Ureter (tissue), 1 donor: Measurements from ENCODE around the gene CTSW. TPM values are rescaled to one million over a fixed set of nuclear protein-coding genes. Genes with fewer than 3 reads are reported as not detected.

Experiments
- DNase-seq: peaks from one replicate; pipeline ENCODE4 v3.0.0-alpha.2; 2020; ENCODE audit warnings: low spot score
- total RNA-seq: library from RNA; stranded (reverse); gene quantifications from one replicate; pipeline ENCODE4 v1.2.4, GENCODE V29; 2023
- donor health status: DM: yes; HTN: yes; CAD: no.

Gene CTSW
- total RNA-seq, 1 donor from 2014 or later: 5.7 TPM

- no peak for DNase-seq
These were observed 48.3 kb downstream of the CTSW start for GRCh38 chr11:65927904-65928397.

- DNase-seq: no peak
These were observed 49.0 kb downstream of the CTSW start for GRCh38 chr11:65928667-65929066.

GRCh38 chr11:65931773-65932557 is 52.3 kb downstream of the CTSW start:
- DNase-seq: no peak

DNA sequence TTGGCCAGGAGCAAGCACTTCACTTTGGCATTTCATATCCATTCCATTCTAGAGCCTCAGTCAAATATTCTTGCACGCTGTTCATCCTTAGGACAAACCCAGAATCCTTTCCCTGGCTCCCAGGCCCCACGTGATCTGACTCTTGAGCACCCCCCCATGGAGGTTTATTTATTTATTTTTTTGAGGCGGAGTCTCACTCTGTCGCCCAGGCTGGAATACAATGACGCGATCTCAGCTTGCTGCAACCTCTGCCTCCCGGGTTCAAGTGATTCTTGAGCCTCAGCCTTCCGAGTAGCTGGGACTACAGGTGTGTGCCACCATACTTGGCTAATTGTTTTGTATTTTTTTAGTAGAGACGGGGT is 52.9 kb downstream of the CTSW start:
- no peak for DNase-seq

Other genes with a start within 250 kb of the CTSW start
- gene SIPA1, start 241.7 kb upstream of the CTSW start, total RNA-seq: 40.3 TPM
- gene RELA, start 216.9 kb upstream of the CTSW start, total RNA-seq: 97.9 TPM
- 74.8 TPM for gene KAT5, start 167.6 kb upstream of the CTSW start, total RNA-seq
- gene RNASEH2C, start 159.0 kb upstream of the CTSW start, total RNA-seq: 29.8 TPM
- gene AP5B1, start 98.9 kb upstream of the CTSW start, total RNA-seq: 13.5 TPM
- gene OVOL1, start 92.8 kb upstream of the CTSW start, total RNA-seq: 25.8 TPM
- 2.6 TPM for gene SNX32, start 45.9 kb upstream of the CTSW start, total RNA-seq
- 887 TPM for gene CFL1, start 21.7 kb upstream of the CTSW start, total RNA-seq
- gene MUS81, start 19.4 kb upstream of the CTSW start, total RNA-seq: 61.7 TPM
- 60.0 TPM for gene EFEMP2, start 7.0 kb upstream of the CTSW start, total RNA-seq
- gene FIBP, start 8.6 kb downstream of the CTSW start, total RNA-seq: 60.2 TPM
- 20.5 TPM for gene CCDC85B, start 10.8 kb downstream of the CTSW start, total RNA-seq
- 4.5 TPM for gene FOSL1, start 20.6 kb downstream of the CTSW start, total RNA-seq
- 28.9 TPM for gene C11orf68, start 39.2 kb downstream of the CTSW start, total RNA-seq
- 54.0 TPM for gene DRAP1, start 39.6 kb downstream of the CTSW start, total RNA-seq
- 0.68 TPM for gene TSGA10IP, start 65.6 kb downstream of the CTSW start, total RNA-seq
- 48.6 TPM for gene SART1, start 81.9 kb downstream of the CTSW start, total RNA-seq
- 28.7 TPM for gene EIF1AD, start 122.3 kb downstream of the CTSW start, total RNA-seq
- 192 TPM for gene BANF1, start 122.7 kb downstream of the CTSW start, total RNA-seq
- gene CST6, start 132.2 kb downstream of the CTSW start, total RNA-seq: 1.1 TPM
- gene CATSPER1, start 146.6 kb downstream of the CTSW start, total RNA-seq: not detected
- gene GAL3ST3, start 169.3 kb downstream of the CTSW start, total RNA-seq: not detected
- gene SF3B2, start 172.5 kb downstream of the CTSW start, total RNA-seq: 156 TPM
- 87.2 TPM for gene PACS1, start 190.4 kb downstream of the CTSW start, total RNA-seq